HFF-Myc (cell line): ENCODE data around the gene CRLF2.
"Not testable (repeated sequence)": the region's sequence is repeated elsewhere in the genome, so short reads cannot be mapped to it uniquely, and the experiment has no call there.

ENCODE experiments used
- DNase-seq: peaks from one replicate; pipeline ENCODE4 v3.0.0-alpha.2; 2011; ENCODE audit warnings: low read depth; ENCODE audit errors: extremely low read depth
- H3K4me3 ChIP-seq: replicated peaks from 2 replicates; pipeline ENCODE4 v1.5.1; 2011; ENCODE audit warnings: low read depth, mild to moderate bottlenecking, control low read depth, low read length
- CTCF ChIP-seq: IDR thresholded peaks from 2 replicates; pipeline ENCODE4 v1.5.1; 2012; ENCODE audit warnings: mild to moderate bottlenecking, low read depth, low read length, control low read depth; ENCODE audit errors: missing control alignments

CRLF2 gene

GRCh38 chrX:1164322-1165288 is 47.8 kb downstream of the CRLF2 start:
- no peak for DNase-seq
- no peak overlapping the region for H3K4me3 ChIP-seq
- no peak for TF ChIP-seq CTCF

GRCh38 chrX:1163231-1163630 is 49.2 kb downstream of the CRLF2 start:
- no peak for DNase-seq
- H3K4me3 ChIP-seq, result no peak overlapping the region
- TF ChIP-seq CTCF, result no peak

- no peak for TF ChIP-seq CTCF
- DNase-seq, result no peak
- H3K4me3 ChIP-seq, result no peak overlapping the region
Measured at GRCh38 chrX:1162119-1162916, 50.1 kb downstream of the CRLF2 start.

GRCh38 chrX:1159548-1159947 is 52.9 kb downstream of the CRLF2 start:
- no peak for TF ChIP-seq CTCF
- no peak overlapping the region for H3K4me3 ChIP-seq
- no peak for DNase-seq

- H3K4me3 ChIP-seq, DNase-seq: not testable (repeated sequence)
Measured at GRCh38 chrX:1156681-1157455, 55.6 kb downstream of the CRLF2 start.

GRCh38 chrX:1153940-1154339 is 58.5 kb downstream of the CRLF2 start:
- no peak overlapping the region for H3K4me3 ChIP-seq
- DNase-seq, result peak; percentile 45
- TF ChIP-seq CTCF, result no peak
